Spinal cord (tissue), 10 donors: ENCODE measurements around the gene MYH11. TPM values are rescaled to one million over a fixed set of nuclear protein-coding genes. Genes with fewer than 3 reads are reported as not detected.
"Not testable (repeated sequence)": the region's sequence is repeated elsewhere in the genome, so short reads cannot be mapped to it uniquely, and the experiment has no call there.

Experiments used
- DNase-seq, 6 donors: peaks; one replicate each; pipeline versions ENCODE4 v3.0.0 to v3.0.0-alpha.2; 2013 to 2015; ENCODE audit warnings: low spot score in 6 of 6, low read depth in 4 of 6
- H3K27ac ChIP-seq: one replicate; pipeline ENCODE4 v1.5.1; 2013; ENCODE audit warnings: low read depth, low read length, control low read depth
- H3K27me3 ChIP-seq: one replicate; pipeline ENCODE4 v1.6.1; 2013; ENCODE audit warnings: low read length; ENCODE audit not compliant: control insufficient read depth, insufficient read depth
- H3K36me3 ChIP-seq: one replicate; pipeline ENCODE4 v1.6.1; 2013; ENCODE audit warnings: low read length; ENCODE audit not compliant: control insufficient read depth, insufficient read depth
- H3K4me1 ChIP-seq: one replicate; pipeline ENCODE4 v1.6.1; 2013; ENCODE audit warnings: low read length; ENCODE audit not compliant: control insufficient read depth, insufficient read depth
- H3K4me3 ChIP-seq: one replicate; pipeline ENCODE4 v1.5.1; 2013; ENCODE audit warnings: low read depth, low read length, control low read depth
- H3K9me3 ChIP-seq: one replicate; pipeline ENCODE4 v1.6.1; 2013; ENCODE audit warnings: low read length; ENCODE audit not compliant: control insufficient read depth, insufficient read depth
- WGBS: methylation state at CpG from one replicate; pipeline ENCODE4 v1.1.5; 2013; ENCODE audit warnings: missing lambda C conversion rate; ENCODE audit not compliant: insufficient coverage; 5-methylcytosine and 5-hydroxymethylcytosine counted together
- polyA plus RNA-seq, 2 donors: library from polyadenylated mRNA; unstranded; fragments of 120-200 nt; gene quantifications; one replicate each; pipeline ENCODE4 v1.2.1, GENCODE V29; 2013; ENCODE audit not compliant: insufficient read length in 2 of 2
- total RNA-seq, 2 donors: library from RNA; depleted of rRNA in 1 of 2; stranded (reverse); fragments of 120-200 nt in 1 of 2; fragments of >200 nt in 1 of 2; gene quantifications; one replicate each; pipeline versions ENCODE4 v1.2.3 to v1.2.4, GENCODE V29; 2013 to 2014
- donor health status: healthy.

The MYH11 gene
- total and polyA plus RNA-seq, 4 donors = 0.93 to 10.6 (median 3.5) TPM

DNA sequence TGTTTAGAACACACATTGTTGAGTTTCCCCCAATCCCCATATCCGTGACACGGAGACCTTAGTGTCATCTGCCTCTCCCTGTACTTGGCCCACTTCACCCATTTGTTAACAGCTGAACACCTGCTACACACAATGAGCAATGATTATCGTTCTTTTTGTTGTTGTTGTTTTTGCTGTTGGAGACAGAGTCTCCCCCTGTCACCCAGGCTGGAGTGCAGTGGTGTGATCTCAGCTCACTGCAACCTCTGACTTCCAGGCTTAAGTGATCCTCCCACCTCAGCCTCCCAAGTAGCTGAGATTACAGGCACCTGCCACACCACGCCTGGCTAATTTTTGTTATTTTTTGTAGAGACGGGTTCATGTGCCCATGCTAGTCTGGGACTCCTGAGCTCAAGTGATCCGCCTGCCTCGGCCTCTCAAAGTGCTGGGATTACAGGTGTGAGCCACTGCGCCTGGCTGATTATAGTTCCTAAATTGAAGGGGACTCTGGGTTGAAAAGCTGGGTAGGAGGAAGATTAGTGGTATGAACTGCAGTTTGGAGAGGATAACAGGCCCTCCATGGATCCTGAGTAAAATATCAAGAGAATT is 185.2 kb downstream of the MYH11 start:
- Histone ChIP-seq H3K4me1 (peaks cover 48% of the 10 kb centered on the region), H3K27ac (peak overlapping the region; percentile 95), H3K4me3 (no peak overlapping the region), H3K27me3 (no peaks in the 10 kb centered on the region), H3K9me3 (no peaks in the 10 kb centered on the region), H3K36me3 (peaks cover 35% of the 10 kb centered on the region)
- WGBS = 100% methylated on average over 4 of the region's 8 CpGs
- no peak for DNase-seq

DNA sequence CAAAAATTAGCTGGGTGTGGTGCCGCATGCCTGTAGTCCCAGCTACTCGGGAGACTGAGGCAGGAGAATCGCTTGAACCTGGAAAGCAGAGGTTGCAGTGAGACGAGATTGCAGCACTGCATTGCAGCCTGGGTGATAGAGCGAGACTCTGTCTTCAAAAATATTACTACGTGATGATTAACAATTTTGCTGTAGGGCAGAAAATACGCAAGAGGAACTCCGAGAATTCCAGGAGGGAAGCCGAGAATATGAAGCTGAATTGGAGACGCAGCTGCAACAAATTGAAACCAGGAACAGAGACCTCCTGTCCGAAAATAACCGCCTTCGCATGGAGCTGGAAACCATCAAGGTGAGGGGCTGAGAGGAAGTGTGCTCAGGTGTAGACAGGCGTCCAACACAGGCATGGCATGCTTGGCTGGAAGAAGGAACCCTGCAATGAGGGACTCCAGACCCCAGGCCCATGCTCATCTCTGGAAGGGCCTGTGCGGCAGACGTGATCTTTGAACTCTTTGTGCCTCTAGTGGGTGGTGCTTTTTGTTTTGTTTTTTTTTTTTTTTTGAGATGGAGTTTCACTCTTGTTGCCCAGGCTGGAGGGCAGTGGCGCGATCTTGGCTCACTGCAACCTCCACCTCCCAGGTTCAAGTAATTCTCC is 189.6 kb downstream of the MYH11 start:
- 97% methylated on average over 14 of the region's 18 CpGs for WGBS
- Histone ChIP-seq H3K9me3 (no peaks in the 10 kb centered on the region), H3K27me3 (no peaks in the 10 kb centered on the region), H3K36me3 (peaks cover 52% of the 10 kb centered on the region), H3K27ac (no peak overlapping the region), H3K4me3 (no peak overlapping the region), H3K4me1 (peaks cover 11% of the 10 kb centered on the region)
- no peak for DNase-seq

DNA sequence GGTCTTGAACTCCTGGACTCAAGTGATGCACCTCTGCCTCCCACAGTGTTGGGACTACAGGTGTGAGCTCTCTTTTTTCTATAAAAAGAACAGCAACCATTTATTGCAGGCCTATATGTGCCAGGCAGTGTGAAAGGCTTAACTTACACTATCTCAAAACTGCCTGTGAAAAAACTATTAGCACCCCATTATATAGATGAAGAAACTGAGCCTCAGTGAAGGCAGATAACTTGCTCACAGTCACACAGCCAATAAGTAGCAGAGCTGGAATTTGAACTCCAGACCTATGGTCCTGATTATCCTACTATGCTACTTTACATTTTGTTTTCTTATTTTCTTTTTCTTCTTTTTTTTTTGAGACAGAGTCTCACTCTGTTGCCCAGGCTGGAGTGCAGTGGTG is 191.7 kb downstream of the MYH11 start:
- Histone ChIP-seq H3K4me1 (no peaks in the 10 kb centered on the region), H3K27ac (no peak overlapping the region), H3K36me3 (peaks cover 49% of the 10 kb centered on the region), H3K4me3 (no peak overlapping the region), H3K27me3 (no peaks in the 10 kb centered on the region), H3K9me3 (no peaks in the 10 kb centered on the region)
- DNase-seq = no peak

DNA sequence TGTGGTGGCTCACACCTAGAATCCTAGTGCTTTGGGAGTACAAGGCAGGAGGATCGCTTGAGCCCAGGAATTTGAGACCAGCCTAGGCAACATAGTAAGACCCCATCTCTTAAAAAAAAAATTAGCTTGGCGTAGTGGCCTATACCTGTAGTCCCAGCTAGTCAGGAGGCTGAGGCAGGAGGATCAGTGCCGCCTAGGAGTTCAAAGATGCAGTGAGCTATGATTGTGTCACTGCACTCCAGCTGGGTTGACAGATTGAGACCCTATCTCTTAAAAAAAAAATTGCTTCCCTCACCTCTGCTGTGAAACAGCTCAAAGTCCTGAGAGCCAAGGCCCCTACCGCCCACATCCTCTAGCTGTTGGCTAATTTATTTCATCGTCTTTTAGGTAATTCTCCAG is 196.6 kb downstream of the MYH11 start:
- Histone ChIP-seq H3K9me3 (no peaks in the 10 kb centered on the region), H3K4me1 (no peaks in the 10 kb centered on the region), H3K27me3 (no peaks in the 10 kb centered on the region), H3K36me3 (peaks cover 13% of the 10 kb centered on the region), H3K27ac (no peak overlapping the region), H3K4me3 (no peak overlapping the region)
- DNase-seq = no peak
- 97% methylated on average over 4 of the region's 5 CpGs for WGBS

DNA sequence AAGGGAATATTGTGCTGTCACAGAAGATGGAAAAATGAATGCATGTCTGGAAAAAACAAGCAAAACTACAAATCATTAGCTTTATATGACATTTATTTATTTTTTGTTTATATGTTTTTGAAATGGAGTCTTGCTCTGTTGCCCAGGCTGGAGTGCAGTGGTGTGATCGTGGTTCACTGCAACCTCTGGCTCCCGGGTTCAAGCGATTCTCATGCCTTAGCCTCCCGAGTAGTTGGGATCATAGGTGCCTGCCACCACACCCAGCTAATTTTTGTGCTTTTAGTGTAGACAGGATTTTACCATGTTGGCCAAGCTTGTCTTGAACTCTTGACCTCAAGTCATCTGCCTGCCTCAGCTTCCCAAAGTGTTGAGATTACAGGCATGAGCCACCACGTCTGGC is 198.3 kb downstream of the MYH11 start:
- H3K36me3 ChIP-seq = peaks cover 7% of the 10 kb centered on the region
- 93% methylated on average over 5 of the region's 5 CpGs for WGBS
- H3K27ac ChIP-seq = no peak overlapping the region
- H3K27me3 ChIP-seq = no peaks in the 10 kb centered on the region
- no peak for DNase-seq
- no peaks in the 10 kb centered on the region for H3K9me3 ChIP-seq
- no peaks in the 10 kb centered on the region for H3K4me1 ChIP-seq
- H3K4me3 ChIP-seq = no peak overlapping the region

DNA sequence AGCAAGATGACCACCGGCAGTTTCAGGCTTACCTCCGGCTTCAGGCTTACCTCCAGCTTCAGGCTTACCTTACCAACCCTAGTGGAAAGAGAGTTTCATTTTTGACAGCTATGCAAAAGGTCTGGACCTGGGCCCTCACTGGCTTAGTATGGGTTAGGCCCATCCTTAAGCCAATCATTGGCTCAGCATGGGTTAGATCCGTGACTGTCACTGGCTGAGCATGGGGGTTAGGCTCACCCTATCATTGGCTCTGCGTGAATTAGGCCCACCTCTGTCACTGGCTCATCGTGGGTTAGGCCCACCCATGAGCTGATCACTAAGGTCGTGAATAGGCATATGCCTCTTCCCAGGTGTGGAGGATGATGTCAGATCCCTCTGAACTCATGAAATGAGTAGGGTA is 198.7 kb downstream of the MYH11 start:
- 93% methylated on average over 2 of the region's 6 CpGs for WGBS
- Histone ChIP-seq H3K4me3 (no peak overlapping the region), H3K9me3 (no peaks in the 10 kb centered on the region), H3K27ac (no peak overlapping the region), H3K27me3 (no peaks in the 10 kb centered on the region), H3K4me1 (no peaks in the 10 kb centered on the region), H3K36me3 (peaks cover 7% of the 10 kb centered on the region)
- DNase-seq = no peak

DNA sequence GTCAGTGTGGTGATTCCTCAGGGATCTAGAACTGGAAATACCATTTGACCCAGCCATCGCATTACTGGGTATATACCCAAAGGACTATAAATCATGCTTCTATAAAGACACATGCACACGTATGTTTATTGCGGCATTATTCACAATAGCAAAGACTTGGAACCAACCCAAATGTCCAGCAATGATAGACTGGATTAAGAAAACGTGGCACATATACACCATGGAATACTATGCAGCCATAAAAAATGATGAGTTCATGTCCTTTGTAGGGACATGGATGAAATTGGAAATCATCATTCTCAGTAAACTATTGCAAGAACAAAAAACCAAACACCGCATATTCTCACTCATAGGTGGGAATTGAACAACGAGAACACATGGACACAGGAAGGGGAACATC is 201.3 kb downstream of the MYH11 start:
- not testable (repeated sequence) for DNase-seq, H3K27ac ChIP-seq

DNA sequence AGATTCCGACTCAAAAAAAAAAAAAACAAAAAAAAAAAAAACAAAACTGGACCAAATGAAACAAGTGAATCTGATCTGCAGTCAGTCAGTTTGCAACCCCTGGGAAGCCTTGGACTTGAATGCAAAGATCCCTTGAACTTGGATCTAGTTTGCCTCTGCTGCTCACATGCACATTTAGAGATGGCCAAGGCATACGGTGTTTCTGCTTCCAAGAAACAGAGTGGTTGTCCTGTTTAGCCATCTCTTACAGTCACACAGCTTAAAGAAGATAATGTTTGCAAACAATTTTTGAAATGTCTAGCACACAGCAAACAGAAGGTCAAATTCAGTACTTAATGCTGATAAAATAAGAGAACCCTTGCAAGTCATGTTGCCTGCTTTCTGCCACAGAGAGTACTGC is 202.2 kb downstream of the MYH11 start:
- Histone ChIP-seq H3K27me3 (no peaks in the 10 kb centered on the region), H3K4me1 (peaks cover 17% of the 10 kb centered on the region), H3K27ac (no peak overlapping the region), H3K9me3 (no peaks in the 10 kb centered on the region), H3K36me3 (peaks cover 3% of the 10 kb centered on the region), H3K4me3 (no peak overlapping the region)
- DNase-seq = no peak
- WGBS = no CpG with 5 or more reads among the region's 2 CpGs

More for the DNA sequence above, 201.3 kb downstream of the MYH11 start:
- peaks cover 13% of the 10 kb centered on the region for H3K4me1 ChIP-seq
- not testable (repeated sequence) for H3K36me3 ChIP-seq, H3K9me3 ChIP-seq, H3K27me3 ChIP-seq, H3K4me3 ChIP-seq
- no CpG with 5 or more reads among the region's 6 CpGs for WGBS

DNA sequence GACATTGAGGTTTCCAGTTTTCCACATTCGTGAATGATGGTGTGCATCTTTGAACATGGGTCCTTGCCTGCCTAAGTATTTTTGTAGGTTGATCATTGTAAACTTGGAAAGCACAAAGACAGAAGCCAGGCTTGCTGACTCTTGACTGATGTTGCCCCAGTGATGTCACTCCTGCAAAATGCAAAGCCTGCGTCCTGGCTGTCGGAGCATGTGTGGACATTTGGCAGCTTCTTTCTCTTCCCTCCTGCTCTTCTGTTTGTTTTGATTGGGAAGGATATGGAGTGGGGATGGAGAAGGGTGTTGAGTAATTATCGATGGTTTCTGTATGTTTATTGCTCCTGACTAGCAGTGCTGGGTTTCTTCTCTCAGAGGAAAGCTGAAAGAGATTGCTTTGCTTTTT is 203.6 kb downstream of the MYH11 start:
- Histone ChIP-seq H3K27ac (peak overlapping the region; percentile 22), H3K27me3 (no peaks in the 10 kb centered on the region), H3K9me3 (no peaks in the 10 kb centered on the region), H3K4me3 (no peak overlapping the region), H3K36me3 (peaks cover 3% of the 10 kb centered on the region), H3K4me1 (peaks cover 21% of the 10 kb centered on the region)
- 25% methylated on average over 3 of the region's 4 CpGs for WGBS
- no peak for DNase-seq
